Superior temporal gyrus (tissue), 1 donor: ENCODE data around the gene KLRC3.
A peak's percentile ranks its signal among the peaks of the same experiment; 100 is the strongest.

ENCODE experiments used
- DNase-seq: peaks from one replicate; pipeline ENCODE4 v3.0.0-alpha.2; 2016; ENCODE audit errors: extremely low spot score

The KLRC3 gene

GRCh38 chr12:10369557-10370415, 50.6 kb downstream of the KLRC3 start:
- DNase-seq = no peak

DNA sequence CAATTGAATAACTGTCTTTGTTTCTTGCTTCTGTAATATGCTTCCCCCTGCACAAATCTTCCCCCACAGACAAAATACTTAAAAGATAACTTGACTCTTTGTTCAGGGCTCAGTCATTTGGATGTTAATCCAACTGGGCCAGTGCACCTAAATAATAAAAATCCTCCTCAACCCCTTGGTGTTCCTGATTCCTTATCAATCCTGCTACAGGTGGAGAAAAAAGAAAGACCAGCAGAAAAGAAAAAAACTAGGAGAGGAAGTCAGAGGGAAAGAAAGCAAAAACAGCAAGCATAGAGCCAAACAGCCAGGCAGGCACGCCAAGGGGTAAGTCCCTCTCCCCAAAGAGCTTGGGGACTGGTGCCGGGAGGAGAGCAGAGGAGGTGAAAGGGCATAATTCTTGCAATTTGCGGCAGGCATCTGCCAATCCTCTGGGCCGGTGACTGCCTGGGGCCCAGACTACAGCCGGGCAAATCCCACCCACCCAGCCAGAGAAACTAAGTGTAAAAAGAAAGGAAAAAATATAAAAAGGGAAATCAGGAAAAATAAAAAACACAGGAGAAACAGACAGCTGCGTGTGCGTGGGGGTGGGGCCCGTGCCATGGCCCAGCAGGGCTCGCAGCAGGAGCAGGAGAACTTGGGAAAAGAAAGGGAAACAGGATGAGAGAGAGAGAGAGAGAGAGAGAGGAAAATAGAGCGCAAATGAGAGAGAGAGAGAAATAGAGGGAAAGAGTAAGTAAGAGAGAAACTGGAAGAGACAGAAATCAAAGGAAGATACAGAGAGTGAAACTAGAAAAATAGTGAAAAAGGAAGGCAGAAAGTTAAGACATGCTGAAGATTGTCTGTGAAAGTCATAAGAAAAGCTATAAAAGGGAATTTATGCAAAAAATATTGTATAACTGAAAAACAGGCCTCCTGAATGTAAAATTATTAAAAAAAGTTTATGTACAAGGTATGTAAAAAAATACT, 51.9 kb downstream of the KLRC3 start:
- peak; percentile 52 for DNase-seq

DNA sequence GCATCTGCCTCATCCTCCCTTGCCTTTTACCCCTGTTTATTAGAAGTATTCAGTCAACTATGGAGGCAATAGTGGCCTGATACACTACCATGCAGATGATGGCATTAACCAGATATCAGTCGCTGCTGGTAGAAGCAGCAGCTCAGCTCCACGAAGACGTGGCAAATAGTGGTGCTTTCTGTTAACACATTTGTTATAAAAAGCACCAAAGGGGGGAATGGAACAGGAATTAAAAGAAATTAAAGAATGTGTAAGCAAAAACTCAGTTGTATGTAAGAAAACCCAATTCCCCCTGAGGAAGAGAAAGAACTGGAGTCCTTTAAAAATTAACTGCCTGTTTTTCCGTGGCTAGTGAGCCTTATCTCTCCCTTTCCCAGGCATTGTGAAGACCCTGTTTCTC, 52.7 kb downstream of the KLRC3 start:
- DNase-seq = peak; percentile 53

- DNase-seq = peak; percentile 62
Measured at GRCh38 chr12:10366875-10367274, 53.5 kb downstream of the KLRC3 start.

GRCh38 chr12:10365696-10366405, 54.5 kb downstream of the KLRC3 start:
- peak; percentile 85 for DNase-seq

DNA sequence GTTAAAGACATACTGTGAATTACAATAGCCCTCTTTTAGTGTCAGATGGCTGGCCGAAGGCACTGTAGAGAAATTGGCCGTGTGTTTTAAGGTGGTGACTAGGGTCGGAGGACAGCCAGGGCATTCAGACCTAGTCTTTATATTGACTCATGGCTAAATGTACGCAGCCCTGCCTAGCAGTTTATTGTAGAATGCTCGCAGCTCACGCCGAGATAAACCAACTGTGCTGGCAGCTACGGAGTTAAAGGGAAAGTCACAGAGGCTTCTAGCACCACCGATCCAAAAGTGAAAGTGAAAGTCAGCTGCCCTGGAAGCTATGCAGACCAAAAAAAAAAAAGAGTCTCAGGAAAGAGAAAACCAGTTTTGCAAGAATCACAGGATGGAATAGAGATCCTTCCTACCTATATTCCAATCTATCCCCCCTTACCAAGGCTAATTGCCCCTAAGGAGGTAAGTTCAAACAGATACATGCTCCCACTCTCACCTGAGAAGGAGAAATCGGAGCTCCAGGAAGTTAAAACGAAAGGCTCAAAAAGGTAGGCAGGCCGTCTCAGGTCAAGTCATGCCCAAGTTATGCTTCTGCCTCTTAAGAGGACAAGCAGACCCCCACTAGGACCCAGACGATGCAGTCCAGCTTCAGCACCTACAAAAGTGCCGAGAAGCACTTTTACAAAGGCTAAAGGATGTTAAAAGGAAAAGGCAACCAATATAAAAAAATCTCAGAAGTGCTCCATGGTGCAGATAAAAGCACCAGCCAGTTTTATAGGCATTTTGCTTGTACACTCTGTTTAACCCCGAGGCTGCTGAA, 55.4 kb downstream of the KLRC3 start:
- peak; percentile 96 for DNase-seq

- peak; percentile 87 for DNase-seq
Measured at GRCh38 chr12:10363914-10364814, 56.2 kb downstream of the KLRC3 start.

DNA sequence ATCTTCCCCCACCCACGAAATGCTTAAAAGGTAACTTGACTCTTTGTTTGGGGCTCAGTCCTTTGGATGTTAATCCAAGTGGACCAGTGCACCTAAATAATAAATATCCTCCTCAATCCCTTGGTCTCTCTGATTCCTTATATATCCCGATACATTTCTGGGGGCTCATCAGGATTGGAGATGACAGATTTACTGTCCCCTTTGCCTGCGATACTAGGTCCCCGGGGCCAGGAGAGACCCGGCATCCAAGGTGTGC, 56.8 kb downstream of the KLRC3 start:
- DNase-seq = no peak

GRCh38 chr12:10362828-10363657, 57.4 kb downstream of the KLRC3 start:
- DNase-seq = peak; percentile 60

DNA sequence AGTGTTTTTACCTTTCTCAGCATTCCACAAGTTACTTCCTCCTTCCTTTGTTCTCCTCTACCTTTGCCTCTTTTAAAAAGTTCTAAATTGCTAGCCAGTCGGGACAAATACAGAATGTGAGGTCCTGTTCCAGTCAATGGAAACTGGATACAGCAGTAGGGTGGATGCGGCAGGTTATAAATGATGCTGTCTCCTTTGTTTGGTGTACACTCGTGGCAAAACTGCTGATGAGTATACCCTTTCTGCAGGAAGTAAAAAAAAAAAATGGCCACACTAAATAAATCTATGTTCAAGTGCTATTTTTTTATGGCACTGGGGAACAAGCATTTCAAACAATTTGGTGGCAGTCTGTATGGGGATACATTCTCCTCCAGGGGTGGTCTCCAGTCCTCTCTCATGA, 58.1 kb downstream of the KLRC3 start:
- no peak for DNase-seq
